ENCODE data around the gene TBCD.

GRCh38 chr17:82884970-82885353 lies 133.1 kb downstream of the TBCD start:
- TF ChIP-seq CTCF (IDR thresholded peaks at IDR 0.05; ENCODE audit: low read depth, low read length), result no peak
- no peak for TF ChIP-seq MAX (IDR thresholded peaks at IDR 0.05; ENCODE audit: low read depth, low read length)
- TF ChIP-seq POLR2A (IDR thresholded peaks at IDR 0.05; ENCODE audit: extremely low read depth, insufficient read length), result no peak

Measured in NB4 (cell line).